ENCODE measurements around the gene ITPR2.

The ITPR2 gene

DNA sequence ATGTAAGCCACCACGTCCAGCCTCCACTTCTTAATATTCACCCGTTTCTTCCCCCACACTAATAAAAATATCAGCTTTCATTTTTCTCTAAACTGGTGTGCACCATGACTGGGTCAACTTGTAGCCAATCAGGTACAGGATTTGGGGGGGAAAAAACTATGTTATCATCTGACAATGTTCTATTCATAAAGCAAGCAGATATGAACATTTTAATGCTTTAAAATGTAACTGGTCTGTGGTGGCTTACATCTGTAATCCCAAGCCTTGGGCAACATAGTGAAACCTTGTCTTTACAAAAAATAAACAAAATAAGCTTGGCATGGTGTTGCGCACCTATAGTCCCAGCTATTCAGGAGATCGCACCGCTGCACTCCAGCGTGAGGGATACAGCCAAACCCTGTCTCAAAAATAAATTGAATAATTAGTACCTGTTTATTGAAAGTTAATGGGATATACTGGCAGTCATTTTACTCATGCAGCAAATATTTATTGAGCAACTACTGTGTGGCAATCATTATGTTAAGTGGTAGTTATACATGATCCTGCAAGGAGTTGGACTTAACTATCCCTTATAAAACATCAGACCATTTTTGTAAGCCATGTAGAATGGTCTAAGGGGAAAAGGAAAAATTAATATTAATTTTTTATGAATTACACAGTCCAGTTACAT lies 15.3 kb upstream of the ITPR2 start:
- no peak overlapping the region for H3K4me3 ChIP-seq (ENCODE audit: low read depth, low read length)
- TF ChIP-seq, protein P1, sequence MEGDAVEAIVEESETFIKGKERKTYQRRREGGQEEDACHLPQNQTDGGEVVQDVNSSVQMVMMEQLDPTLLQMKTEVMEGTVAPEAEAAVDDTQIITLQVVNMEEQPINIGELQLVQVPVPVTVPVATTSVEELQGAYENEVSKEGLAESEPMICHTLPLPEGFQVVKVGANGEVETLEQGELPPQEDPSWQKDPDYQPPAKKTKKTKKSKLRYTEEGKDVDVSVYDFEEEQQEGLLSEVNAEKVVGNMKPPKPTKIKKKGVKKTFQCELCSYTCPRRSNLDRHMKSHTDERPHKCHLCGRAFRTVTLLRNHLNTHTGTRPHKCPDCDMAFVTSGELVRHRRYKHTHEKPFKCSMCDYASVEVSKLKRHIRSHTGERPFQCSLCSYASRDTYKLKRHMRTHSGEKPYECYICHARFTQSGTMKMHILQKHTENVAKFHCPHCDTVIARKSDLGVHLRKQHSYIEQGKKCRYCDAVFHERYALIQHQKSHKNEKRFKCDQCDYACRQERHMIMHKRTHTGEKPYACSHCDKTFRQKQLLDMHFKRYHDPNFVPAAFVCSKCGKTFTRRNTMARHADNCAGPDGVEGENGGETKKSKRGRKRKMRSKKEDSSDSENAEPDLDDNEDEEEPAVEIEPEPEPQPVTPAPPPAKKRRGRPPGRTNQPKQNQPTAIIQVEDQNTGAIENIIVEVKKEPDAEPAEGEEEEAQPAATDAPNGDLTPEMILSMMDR (IDR thresholded peaks at IDR 0.05; ENCODE audit: borderline replicate concordance, insufficient read depth, low read depth, low read length): no peak

DNA sequence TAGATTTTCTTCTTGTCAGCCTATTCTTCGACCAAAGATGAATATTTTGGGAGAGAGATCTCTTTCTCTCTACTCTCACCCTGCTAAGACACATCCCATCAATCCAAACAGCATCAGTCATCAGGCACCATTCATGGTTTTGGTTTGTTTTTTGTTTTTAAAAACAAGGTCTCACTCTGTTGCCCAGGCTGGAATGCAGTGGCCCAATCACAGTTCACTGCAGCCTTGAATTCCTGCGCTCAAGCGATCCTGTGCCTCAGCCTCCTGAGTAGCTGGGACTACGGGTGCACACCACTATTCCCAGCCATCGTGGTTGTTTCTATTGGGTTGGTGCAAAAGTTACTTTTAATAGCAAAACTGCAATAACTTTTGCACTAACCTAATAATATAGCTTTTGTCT lies 14.4 kb upstream of the ITPR2 start:
- no peak overlapping the region for H3K4me3 ChIP-seq (ENCODE audit: low read depth, low read length)
- TF ChIP-seq, protein P1 (IDR thresholded peaks at IDR 0.05; ENCODE audit: borderline replicate concordance, insufficient read depth, low read depth, low read length): no peak

DNA sequence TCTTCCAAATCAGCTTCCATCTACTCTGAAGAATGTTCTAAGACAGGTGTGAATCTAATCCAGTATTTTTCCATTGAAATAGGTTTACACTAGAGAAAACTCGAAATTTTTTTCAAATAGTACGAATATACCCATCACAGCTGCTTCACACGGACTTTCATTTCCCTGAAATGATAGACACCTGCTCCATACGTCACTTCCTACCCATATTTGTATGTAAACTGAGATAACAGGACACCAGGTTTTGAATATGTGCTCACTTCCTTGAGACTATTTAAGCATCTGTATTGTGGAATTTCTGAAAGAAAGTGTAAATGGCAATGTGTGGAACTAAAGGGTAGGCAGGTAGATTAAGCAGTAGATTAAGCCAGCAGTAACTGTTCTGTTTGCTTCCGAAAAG lies 13.4 kb upstream of the ITPR2 start:
- H3K4me3 ChIP-seq (ENCODE audit: low read depth, low read length): no peak overlapping the region
- TF ChIP-seq, protein P1 (IDR thresholded peaks at IDR 0.05; ENCODE audit: borderline replicate concordance, insufficient read depth, low read depth, low read length): no peak

DNA sequence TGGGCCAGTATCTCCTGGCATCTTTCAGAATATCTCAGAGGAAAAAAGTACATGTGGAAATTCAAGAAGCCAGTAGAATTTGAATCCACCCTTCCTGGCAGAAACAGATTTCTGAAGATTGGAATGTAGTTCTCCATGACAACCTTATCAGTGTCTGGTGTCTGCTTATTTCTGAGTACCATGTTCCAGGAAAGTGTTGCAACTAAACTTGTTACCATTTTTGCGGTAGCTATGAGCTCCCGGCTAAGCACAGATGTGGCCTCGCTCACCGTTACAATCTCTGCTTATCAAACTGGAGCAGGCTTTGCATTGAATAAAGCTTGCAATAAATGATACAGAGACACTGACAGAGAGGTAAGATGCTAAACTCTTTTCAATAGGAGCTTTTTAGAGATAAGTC lies 13.0 kb upstream of the ITPR2 start:
- TF ChIP-seq, protein P1 (IDR thresholded peaks at IDR 0.05; ENCODE audit: borderline replicate concordance, insufficient read depth, low read depth, low read length): no peak

DNA sequence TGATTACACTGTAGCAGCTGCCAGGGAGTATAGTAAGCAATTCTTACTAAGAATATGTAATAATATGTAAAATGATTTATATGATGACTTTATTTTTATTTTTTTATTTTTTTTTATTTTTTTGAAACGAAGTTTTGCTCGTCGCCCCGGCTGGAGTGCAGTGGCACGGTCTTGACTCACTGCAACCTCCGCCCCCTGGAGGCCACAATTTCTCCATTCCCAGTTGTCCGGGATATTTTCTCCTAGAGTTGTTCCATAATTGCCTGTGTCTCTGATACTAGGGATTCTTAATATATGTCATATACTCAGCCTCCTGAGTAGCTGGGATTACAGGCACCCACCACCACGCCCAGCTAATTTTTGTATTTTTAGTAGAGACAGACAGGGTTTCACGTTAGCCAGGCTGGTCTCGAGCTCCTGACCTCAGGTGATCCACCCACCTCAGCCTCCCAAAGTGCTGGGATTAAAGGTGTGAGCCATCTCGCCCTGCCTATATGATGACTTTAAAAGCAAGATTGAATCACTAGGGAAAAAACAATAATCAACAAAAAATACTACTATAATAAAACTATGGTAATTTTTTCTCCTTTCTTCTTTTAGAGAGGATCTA lies 12.2 kb upstream of the ITPR2 start:
- no peak overlapping the region for H3K4me3 ChIP-seq (ENCODE audit: low read depth, low read length)
- TF ChIP-seq, protein P1 (IDR thresholded peaks at IDR 0.05; ENCODE audit: borderline replicate concordance, insufficient read depth, low read depth, low read length): peak; percentile 45; the same call in 1 of the 2 replicates

More for the DNA sequence above, 13.0 kb upstream of the ITPR2 start:
- no peak overlapping the region for H3K4me3 ChIP-seq (ENCODE audit: low read depth, low read length)

DNA sequence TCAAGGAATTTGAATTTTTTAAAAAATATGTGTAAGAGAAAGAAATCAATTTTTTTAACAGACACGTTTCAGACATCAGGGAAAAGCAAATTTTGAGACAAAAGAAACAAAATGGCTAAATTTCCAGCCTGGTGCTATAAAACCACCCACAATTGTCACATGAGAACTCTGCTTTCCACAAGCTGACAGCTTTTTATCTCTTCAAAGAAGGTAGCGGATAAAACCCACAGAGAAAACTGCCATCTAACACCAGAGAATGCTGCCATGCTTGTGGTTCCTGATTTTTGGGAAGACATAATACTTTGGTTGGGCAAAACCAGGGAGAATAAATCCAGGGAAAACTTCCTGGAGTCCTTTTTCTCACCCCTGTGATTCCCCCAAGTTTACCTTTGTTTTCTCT lies 10.3 kb upstream of the ITPR2 start:
- no peak overlapping the region for H3K4me3 ChIP-seq (ENCODE audit: low read depth, low read length)
- TF ChIP-seq, protein P1 (IDR thresholded peaks at IDR 0.05; ENCODE audit: borderline replicate concordance, insufficient read depth, low read depth, low read length): no peak

DNA sequence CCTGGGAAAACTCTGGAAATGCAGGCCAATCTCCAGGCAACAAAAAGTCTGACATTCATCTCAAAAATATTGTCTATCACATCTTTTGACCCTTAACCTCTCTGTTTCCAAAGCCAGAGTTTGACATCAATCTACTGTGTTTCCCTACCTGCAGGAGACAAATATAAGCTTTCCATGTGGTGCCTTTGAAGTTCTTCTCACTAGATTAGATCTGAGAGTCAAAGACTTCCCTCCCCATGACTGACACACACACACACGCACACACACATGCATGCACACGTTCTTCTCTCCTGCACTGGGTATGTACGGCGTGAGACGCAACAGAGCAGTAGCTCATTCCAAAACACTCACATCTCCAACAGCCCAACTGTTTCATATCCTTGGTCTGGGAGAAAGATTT lies 8.1 kb upstream of the ITPR2 start:
- no peak overlapping the region for H3K4me3 ChIP-seq (ENCODE audit: low read depth, low read length)

More for the DNA sequence above, 8.1 kb upstream of the ITPR2 start:
- TF ChIP-seq, protein P1 (IDR thresholded peaks at IDR 0.05; ENCODE audit: borderline replicate concordance, insufficient read depth, low read depth, low read length): no peak

All from GM12875 (cell line).